ENCODE measurements around the gene BRINP3. TPM values are rescaled to one million over a fixed set of nuclear protein-coding genes. Genes with fewer than 3 reads are reported as not detected.

The BRINP3 gene
- total and polyA plus RNA-seq, 9 of the 15 experiments (the other 6 are each of a cell fraction or from before 2014, with no cell fraction given) = 0.09 to 0.75 (median 0.19) TPM; not detected in 1

- TF ChIP-seq SIRT6 (IDR thresholded peaks at IDR 0.05; ENCODE audit: low read depth, low read length) (no peak), FOXJ3 (CRISPR knock-in tag; IDR thresholded peaks at IDR 0.05) (no peak), HCFC1 (IDR thresholded peaks at IDR 0.05; ENCODE audit: low read depth, low read length) (no peak), ZZZ3 (IDR thresholded peaks at IDR 0.05) (no peak), KAT8 (IDR thresholded peaks at IDR 0.05; ENCODE audit: low read depth) (no peak), HNRNPUL1 (IDR thresholded peaks at IDR 0.05; ENCODE audit: low read length) (no peak), ZNF584 (CRISPR knock-in tag; IDR thresholded peaks at IDR 0.05; ENCODE audit: low read depth) (no peak), MIER1 (IDR thresholded peaks at IDR 0.05; ENCODE audit: low read depth) (no peak)
These were observed 330.0 kb downstream of the BRINP3 start (continued) for GRCh38 chr1:190147616-190148015.

GRCh38 chr1:190144650-190145049 is 333.0 kb downstream of the BRINP3 start:
- no peak overlapping the region for H3K9ac ChIP-seq (ENCODE audit: insufficient read depth in 1 of 2, low read depth in 2 of 2, low read length in 2 of 2)
- no peak overlapping the region for H3K27ac ChIP-seq (ENCODE audit: extremely low read depth, low read depth, low read length)
- intact Hi-C loops (cut with micrococcal nuclease) (no loop called here), in situ Hi-C loops (cut with MboI) (no loop called here)
- FAIRE-seq (no peak), DNase-seq (ENCODE audit: extremely low read depth in 1 of 4, low spot score in 3 of 4) (no peak), ATAC-seq (no peak)
- H3K4me1 ChIP-seq (replicated peaks in 1 of 2; ENCODE audit: control insufficient read depth in 2 of 2, insufficient read depth in 2 of 2, low read length in 2 of 2) = no peaks in the 10 kb centered on the region
- H2AFZ ChIP-seq (ENCODE audit: low read depth, low read length) = no peak overlapping the region
- no peaks in the 10 kb centered on the region for H3K79me2 ChIP-seq (ENCODE audit: control insufficient read depth, insufficient read depth, low read length)
- ChIA-PET CTCF (ENCODE audit: low intra/inter-chr PET ratio) (no interaction called here), POLR2A (no interaction called here)
- no TSS peak for BruUV-seq (replicated peaks)
- H3K9me3 ChIP-seq (replicated peaks; ENCODE audit: control insufficient read depth, insufficient read depth, low read depth, low read length) = peaks cover 2% of the 10 kb centered on the region; the same call in 1 of the 2 replicates
- H3K36me3 ChIP-seq (ENCODE audit: control insufficient read depth, insufficient read depth, low read length) = no peaks in the 10 kb centered on the region
- WGBS (ENCODE audit: insufficient coverage, low coverage, missing lambda C conversion rate) = 3% methylated on average over 2 of the region's 2 CpGs
- no peaks in the 10 kb centered on the region for H3K9me1 ChIP-seq (ENCODE audit: control insufficient read depth, insufficient read depth, low read length)
- H3K4me2 ChIP-seq (ENCODE audit: insufficient read depth, low read length) = no peak overlapping the region
- H3K27me3 ChIP-seq (ENCODE audit: control insufficient read depth in 2 of 2, insufficient read depth in 2 of 2, low read length in 2 of 2) = no peaks in the 10 kb centered on the region
- H4K20me1 ChIP-seq (replicated peaks; ENCODE audit: control insufficient read depth, insufficient read depth, low read length) = no peaks in the 10 kb centered on the region
- H3K4me3 ChIP-seq = no peak overlapping the region
- TF ChIP-seq POLR3A (IDR thresholded peaks at IDR 0.05; ENCODE audit: borderline replicate concordance, extremely low read depth, insufficient read depth, insufficient read length) (no peak), TAF9B (IDR thresholded peaks at IDR 0.05; ENCODE audit: partially characterized antibody) (no peak), ZNF280B (CRISPR knock-in tag; IDR thresholded peaks at IDR 0.05) (no peak), ZNF518B (CRISPR knock-in tag; IDR thresholded peaks at IDR 0.05) (no peak), ZNF77 (CRISPR knock-in tag; IDR thresholded peaks at IDR 0.05) (no peak), ZNF395 (CRISPR knock-in tag; IDR thresholded peaks at IDR 0.05) (no peak), JUNB (CRISPR knock-in tag; conservative IDR thresholded peaks at IDR 0.05) (no peak)
